HL-60 (cell line): Measurements from ENCODE around the gene CST5.
"Not testable (repeated sequence)": the region's sequence is repeated elsewhere in the genome, so short reads cannot be mapped to it uniquely, and the experiment has no call there.

Experiments used
- DNase-seq, 2 experiments: peaks; one replicate each; pipeline ENCODE4 v3.0.0-alpha.2; 2010 to 2020; ENCODE audit warnings: low read depth in 1 of 2, low spot score in 1 of 2
- H3K27ac ChIP-seq: fragments of 250-450 bp; sonication (Bioruptor Pico); replicated peaks from 2 replicates; pipeline ENCODE4 v1.5.1; 2020; ENCODE audit warnings: mild to moderate bottlenecking, moderate library complexity
- H3K27me3 ChIP-seq: fragments of 250-450 bp; sonication (Bioruptor Pico); 2 replicates; pipeline ENCODE4 v1.5.1; 2021; ENCODE audit warnings: mild to moderate bottlenecking, moderate library complexity; ENCODE audit not compliant: insufficient read depth, poor library complexity, severe bottlenecking
- H3K4me3 ChIP-seq: replicated peaks from 2 replicates; pipeline ENCODE4 v1.5.1; 2011; ENCODE audit warnings: mild to moderate bottlenecking, control low read depth, low read length; ENCODE audit not compliant: insufficient read depth
- CTCF ChIP-seq: IDR thresholded peaks from one replicate; pipeline ENCODE4 v1.5.1; 2011; ENCODE audit warnings: low read length, control low read depth, inconsistent platforms; ENCODE audit not compliant: insufficient read depth
- GABPA ChIP-seq: IDR thresholded peaks from 2 replicates; pipeline ENCODE4 v1.6.1; 2012; ENCODE audit warnings: low read depth
- POLR2AphosphoS5 ChIP-seq: IDR thresholded peaks from 2 replicates; pipeline ENCODE4 v1.6.1; 2012; ENCODE audit warnings: low read depth
- REST ChIP-seq: IDR thresholded peaks from 2 replicates; pipeline ENCODE4 v1.6.1; 2012; ENCODE audit warnings: low read depth; ENCODE audit not compliant: insufficient replicate concordance
- SPI1 ChIP-seq: IDR thresholded peaks from 2 replicates; pipeline ENCODE4 v1.6.1; 2012; ENCODE audit warnings: low read depth, mild to moderate bottlenecking, borderline replicate concordance

CST5 gene

GRCh38 chr20:23869520-23869919 lies 10.0 kb downstream of the CST5 start:
- no peak for TF ChIP-seq GABPA
- TF ChIP-seq REST, result no peak
- TF ChIP-seq POLR2AphosphoS5, result no peak
- H3K4me3 ChIP-seq, result no peak overlapping the region
- DNase-seq, result no peak
- H3K27ac ChIP-seq, result no peak overlapping the region
- H3K27me3 ChIP-seq, result peaks cover 2% of the 10 kb centered on the region

- TF ChIP-seq SPI1 (no peak), GABPA (no peak), CTCF (no peak)
- Histone ChIP-seq H3K27ac (no peak overlapping the region), H3K4me3 (no peak overlapping the region)
Measured at GRCh38 chr20:23868321-23868720, 11.2 kb downstream of the CST5 start.

GRCh38 chr20:23867152-23867776 lies 12.3 kb downstream of the CST5 start:
- Histone ChIP-seq H3K27ac (no peak overlapping the region), H3K27me3 (peaks cover 2% of the 10 kb centered on the region), H3K4me3 (no peak overlapping the region)
- TF ChIP-seq GABPA, result no peak
- TF ChIP-seq SPI1, result peak; percentile 55; the same call in 1 of the 2 replicates
- TF ChIP-seq CTCF, result no peak
- no peak for TF ChIP-seq POLR2AphosphoS5
- no peak for TF ChIP-seq REST
- DNase-seq, result no peak

More at GRCh38 chr20:23868321-23868720, 11.2 kb downstream of the CST5 start:
- DNase-seq, result no peak
- H3K27me3 ChIP-seq, result peaks cover 2% of the 10 kb centered on the region

GRCh38 chr20:23860771-23861170 lies 18.8 kb downstream of the CST5 start:
- H3K27ac ChIP-seq, H3K4me3 ChIP-seq, H3K27me3 ChIP-seq, DNase-seq: not testable (repeated sequence)

GRCh38 chr20:23857962-23858595 lies 21.5 kb downstream of the CST5 start:
- DNase-seq, result no peak
- no peak overlapping the region for H3K4me3 ChIP-seq
- H3K27ac ChIP-seq, result no peak overlapping the region
- H3K27me3 ChIP-seq, result no peaks in the 10 kb centered on the region
- TF ChIP-seq GABPA (no peak), SPI1 (no peak), POLR2AphosphoS5 (no peak), CTCF (no peak), REST (no peak)
